Bronchial epithelial cell (primary cell): ENCODE measurements around the gene FZD4. TPM values are rescaled to one million over a fixed set of nuclear protein-coding genes. Genes with fewer than 3 reads are reported as not detected.
"Not testable (repeated sequence)": the region's sequence is repeated elsewhere in the genome, so short reads cannot be mapped to it uniquely, and the experiment has no call there.

Experiments used
- DNase-seq: peaks from one replicate; pipeline ENCODE4 v3.0.0-alpha.2; 2010; ENCODE audit warnings: low read depth
- FAIRE-seq: peaks from 2 replicates; lab custom pipeline; 2011; peaks lifted over from hg19 to GRCh38; lab: Jason Lieb, UNC
- H3K27me3 ChIP-seq: 2 replicates; pipeline ENCODE4 v1.5.1; 2011; ENCODE audit warnings: low read length; ENCODE audit not compliant: control insufficient read depth, insufficient read depth
- H3K36me3 ChIP-seq: 2 replicates; pipeline ENCODE4 v1.5.1; 2011; ENCODE audit warnings: low read length; ENCODE audit not compliant: control insufficient read depth, insufficient read depth
- H3K4me3 ChIP-seq: 2 replicates; pipeline ENCODE4 v1.5.1; 2011; ENCODE audit warnings: mild to moderate bottlenecking, low read depth, low read length, control low read depth
- CTCF ChIP-seq: IDR thresholded peaks from 2 replicates; pipeline ENCODE4 v1.5.1; 2011; ENCODE audit warnings: mild to moderate bottlenecking, moderate library complexity, low read length, control low read depth, inconsistent platforms; ENCODE audit not compliant: insufficient read depth, severe bottlenecking
- total RNA-seq: library from RNA; depleted of rRNA; stranded (reverse); fragments of >200 nt; gene quantifications from 2 replicates; pipeline ENCODE4 v1.2.1, GENCODE V29; 2014

The FZD4 gene
- total RNA-seq, 1 donor from 2014 or later, result 0.53 TPM

GRCh38 chr11:86938900-86939880, 16.0 kb downstream of the FZD4 start:
- peak; percentile 65 for DNase-seq
- peak; percentile 54 for TF ChIP-seq CTCF
- Histone ChIP-seq H3K4me3 (no peak overlapping the region), H3K27me3 (no peaks in the 10 kb centered on the region), H3K36me3 (no peaks in the 10 kb centered on the region)
- no peak for FAIRE-seq

GRCh38 chr11:86938203-86938899, 16.8 kb downstream of the FZD4 start:
- DNase-seq (no peak), FAIRE-seq (no peak)
- TF ChIP-seq CTCF, result no peak
- Histone ChIP-seq H3K27me3 (no peaks in the 10 kb centered on the region), H3K36me3 (no peaks in the 10 kb centered on the region), H3K4me3 (no peak overlapping the region)

- not testable (repeated sequence) for H3K4me3 ChIP-seq, DNase-seq, FAIRE-seq, H3K27me3 ChIP-seq, H3K36me3 ChIP-seq
These were observed 17.9 kb downstream of the FZD4 start for GRCh38 chr11:86937193-86937806.

GRCh38 chr11:86934926-86935579, 20.1 kb downstream of the FZD4 start:
- Histone ChIP-seq H3K36me3 (no peaks in the 10 kb centered on the region), H3K4me3 (no peak overlapping the region), H3K27me3 (no peaks in the 10 kb centered on the region)
- DNase-seq, result no peak
- no peak for TF ChIP-seq CTCF
- FAIRE-seq, result no peak

- FAIRE-seq (no peak), DNase-seq (no peak)
- Histone ChIP-seq H3K4me3 (no peak overlapping the region), H3K36me3 (no peaks in the 10 kb centered on the region), H3K27me3 (no peaks in the 10 kb centered on the region)
- no peak for TF ChIP-seq CTCF
These were observed 20.7 kb downstream of the FZD4 start for GRCh38 chr11:86934582-86934900.
